ENCODE results near the gene ZNF784.
A peak's percentile ranks its signal among the peaks of the same experiment; 100 is the strongest.

The ZNF784 gene

DNA sequence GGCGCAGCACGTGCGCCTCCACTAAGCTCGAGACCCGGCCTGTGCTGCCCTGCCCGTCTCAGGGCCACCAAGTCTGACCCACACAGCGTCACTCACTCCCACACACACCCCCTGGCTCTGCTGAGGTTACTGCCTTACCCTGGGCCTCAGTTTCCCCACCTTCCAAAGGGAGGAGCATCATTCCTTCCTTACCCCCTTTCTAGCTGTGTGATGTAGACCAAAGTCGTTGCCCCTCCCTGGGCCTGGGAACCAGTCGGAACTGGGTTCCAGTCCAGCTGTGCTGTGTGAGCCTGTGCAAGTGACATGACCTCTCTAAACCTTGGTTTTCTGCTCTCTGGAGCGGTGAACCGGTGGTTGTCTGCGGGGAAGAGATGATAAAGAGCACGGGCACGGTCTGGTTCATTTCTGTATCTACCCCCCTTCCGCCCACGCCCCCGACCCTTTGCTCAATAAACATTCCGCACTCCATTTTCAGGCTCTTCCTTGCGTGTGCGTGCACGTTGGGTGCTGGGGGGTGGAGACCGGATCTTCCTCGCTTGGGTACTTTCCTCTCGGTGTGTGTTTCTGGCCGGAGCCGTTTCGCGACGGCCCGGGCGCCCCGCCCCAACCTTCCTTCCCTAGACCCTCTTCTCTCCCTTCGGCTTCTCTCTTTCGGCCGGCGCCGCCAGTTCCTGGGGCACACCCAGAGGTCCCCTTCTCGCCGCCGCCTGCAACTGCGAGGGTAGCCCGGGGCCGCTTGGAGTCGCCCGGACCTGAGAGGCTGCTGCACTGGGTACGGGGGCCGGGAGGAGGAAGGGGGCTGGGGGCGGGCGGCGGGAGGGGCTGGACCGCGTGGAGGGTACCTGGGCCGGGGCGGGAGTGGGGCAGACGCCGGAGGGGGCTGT, 18.9 kb upstream of the ZNF784 start, which contains the start of gene ZNF581:
ZNF581 (plus strand) TSS at position 647 of the 884 bp plus-strand sequence. CDS start 923 bp downstream, outside the sequence.
- 2% methylated on average over 36 of the region's 56 CpGs for WGBS
- H3K27ac ChIP-seq (ENCODE audit: low read length, poor library complexity, severe bottlenecking), result peak within 1 kb of the TSS; percentile 85

DNA sequence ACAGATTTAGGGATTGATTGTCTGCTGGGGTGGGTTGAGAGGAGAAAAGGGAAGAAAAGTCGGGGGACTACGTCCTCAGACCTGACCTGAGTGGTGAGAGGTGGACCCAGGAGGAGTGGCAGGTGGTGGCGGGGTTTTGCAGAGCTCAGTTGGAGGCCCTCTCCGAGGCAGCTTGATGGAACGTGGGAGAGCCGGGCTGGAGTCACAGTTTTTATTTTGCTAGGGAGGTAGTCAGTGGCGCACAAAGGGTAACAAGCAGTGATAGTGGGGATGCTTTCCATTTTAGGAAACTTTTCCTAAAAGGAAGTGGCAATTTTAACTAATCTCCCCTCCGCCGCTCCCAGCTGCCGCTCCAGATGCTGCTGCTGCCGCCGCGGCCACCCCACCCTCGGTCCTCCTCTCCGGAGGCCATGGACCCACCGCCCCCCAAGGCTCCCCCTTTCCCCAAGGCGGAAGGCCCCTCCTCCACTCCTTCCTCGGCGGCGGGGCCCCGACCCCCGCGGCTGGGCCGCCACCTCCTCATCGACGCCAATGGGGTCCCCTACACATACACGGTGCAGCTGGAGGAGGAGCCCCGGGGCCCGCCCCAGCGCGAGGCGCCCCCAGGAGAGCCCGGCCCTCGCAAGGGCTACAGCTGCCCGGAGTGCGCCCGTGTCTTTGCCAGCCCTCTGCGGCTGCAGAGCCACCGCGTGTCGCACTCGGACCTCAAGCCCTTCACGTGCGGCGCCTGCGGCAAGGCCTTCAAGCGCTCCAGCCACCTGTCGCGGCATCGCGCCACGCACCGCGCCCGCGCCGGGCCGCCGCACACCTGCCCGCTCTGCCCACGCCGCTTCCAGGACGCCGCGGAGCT, 18.0 kb upstream of the ZNF784 start:
- H3K4me3 ChIP-seq (ENCODE audit: insufficient read depth in 1 of 2, low read depth in 1 of 2, low read length in 2 of 2), result peak overlapping the region; percentile 82 to 94
- peak overlapping the region; percentile 94 for H3K9ac ChIP-seq (ENCODE audit: low read length)
- peak overlapping the region; percentile 67 to 75 for H2BK12ac ChIP-seq (ENCODE audit: low read length in 2 of 2)
- no peak overlapping the region for H2AFZ ChIP-seq (ENCODE audit: low read depth, low read length)
- peaks cover 37% of the 10 kb centered on the region for H3K4me1 ChIP-seq (ENCODE audit: control insufficient read depth, insufficient read depth, low read depth, low read length)
- no peak overlapping the region for H2BK15ac ChIP-seq (ENCODE audit: low read depth, poor library complexity, severe bottlenecking)
- H3K79me1 ChIP-seq (replicated peaks; ENCODE audit: low read length, poor library complexity, severe bottlenecking), result peaks cover 14% of the 10 kb centered on the region
- H3K9me3 ChIP-seq (ENCODE audit: control insufficient read depth, low read length), result no peaks in the 10 kb centered on the region
- no peaks in the 10 kb centered on the region for H3K27me3 ChIP-seq (ENCODE audit: control insufficient read depth in 1 of 2, insufficient read depth in 1 of 2, low read length in 2 of 2)
- 5% methylated on average over 61 of the region's 65 CpGs for WGBS
- peak overlapping the region in 1 of 2 experiments; percentile 97 for H3K14ac ChIP-seq (ENCODE audit: low read length in 2 of 2)
- H3K18ac ChIP-seq (ENCODE audit: low read depth in 1 of 2, low read length in 2 of 2), result peak overlapping the region; percentile 86 to 95
- H2BK120ac ChIP-seq (ENCODE audit: low read depth, low read length), result peak overlapping the region; percentile 30
- peaks cover 28% of the 10 kb centered on the region in 2 experiments for H3K36me3 ChIP-seq (ENCODE audit: control insufficient read depth in 1 of 2, insufficient read depth in 2 of 2, low read depth in 1 of 2, low read length in 2 of 2)
- H3K23ac ChIP-seq (ENCODE audit: low read length in 2 of 2), result peak overlapping the region in 1 of 2 experiments; percentile 97
- H3K27ac ChIP-seq (ENCODE audit: low read length, poor library complexity, severe bottlenecking), result peak overlapping the region; percentile 84
- peak overlapping the region; percentile 2 to 92 for H3K4ac ChIP-seq (ENCODE audit: low read depth in 1 of 2, low read length in 2 of 2)
- H4K91ac ChIP-seq (ENCODE audit: low read length), result peak overlapping the region; percentile 89
- H2BK5ac ChIP-seq (ENCODE audit: low read depth, low read length, poor library complexity, severe bottlenecking), result no peak overlapping the region
- DNase-seq, result peak; percentile 38
- peak overlapping the region; percentile 29 for H4K8ac ChIP-seq (ENCODE audit: low read length)
- peak overlapping the region; percentile 100 for H3K4me2 ChIP-seq (ENCODE audit: low read length, poor library complexity, severe bottlenecking)
- peak overlapping the region; percentile 88 for H2AK5ac ChIP-seq (ENCODE audit: low read length, severe bottlenecking)

More for the DNA sequence above, 18.9 kb upstream of the ZNF784 start, which contains the start of gene ZNF581:
- peak within 1 kb of the TSS in 1 of 2 experiments; percentile 97 for H3K14ac ChIP-seq (ENCODE audit: low read length in 2 of 2)
- peak within 1 kb of the TSS; percentile 18 for H2BK15ac ChIP-seq (ENCODE audit: low read depth, poor library complexity, severe bottlenecking)
- peak within 1 kb of the TSS; percentile 89 for H4K91ac ChIP-seq (ENCODE audit: low read length)
- peak within 1 kb of the TSS; percentile 89 for H2AK5ac ChIP-seq (ENCODE audit: low read length, severe bottlenecking)
- peaks cover 27 to 28% of the 10 kb centered on the region in 2 experiments for H3K36me3 ChIP-seq (ENCODE audit: control insufficient read depth in 1 of 2, insufficient read depth in 2 of 2, low read depth in 1 of 2, low read length in 2 of 2)
- peaks cover 36% of the 10 kb centered on the region for H3K4me1 ChIP-seq (ENCODE audit: control insufficient read depth, insufficient read depth, low read depth, low read length)
- H2AFZ ChIP-seq (ENCODE audit: low read depth, low read length), result no peak within 1 kb of the TSS
- H3K23ac ChIP-seq (ENCODE audit: low read length in 2 of 2), result peak within 1 kb of the TSS in 1 of 2 experiments; percentile 97
- peak within 1 kb of the TSS; percentile 5 to 95 for H3K4ac ChIP-seq (ENCODE audit: low read depth in 1 of 2, low read length in 2 of 2)
- peak within 1 kb of the TSS; percentile 94 for H3K9ac ChIP-seq (ENCODE audit: low read length)
- H3K4me2 ChIP-seq (ENCODE audit: low read length, poor library complexity, severe bottlenecking), result peak within 1 kb of the TSS; percentile 100
- no peaks in the 10 kb centered on the region for H3K9me3 ChIP-seq (ENCODE audit: control insufficient read depth, low read length)
- H2BK12ac ChIP-seq (ENCODE audit: low read length in 2 of 2), result peak within 1 kb of the TSS; percentile 67 to 93
- peak; percentile 88 for DNase-seq
- H3K27me3 ChIP-seq (ENCODE audit: control insufficient read depth in 1 of 2, insufficient read depth in 1 of 2, low read length in 2 of 2), result no peaks in the 10 kb centered on the region
- H4K8ac ChIP-seq (ENCODE audit: low read length), result peak within 1 kb of the TSS; percentile 61
- peak within 1 kb of the TSS; percentile 82 to 94 for H3K4me3 ChIP-seq (ENCODE audit: insufficient read depth in 1 of 2, low read depth in 1 of 2, low read length in 2 of 2)
- H2BK120ac ChIP-seq (ENCODE audit: low read depth, low read length), result peak within 1 kb of the TSS; percentile 59
- peaks cover 14% of the 10 kb centered on the region for H3K79me1 ChIP-seq (replicated peaks; ENCODE audit: low read length, poor library complexity, severe bottlenecking)
- H3K18ac ChIP-seq (ENCODE audit: low read depth in 1 of 2, low read length in 2 of 2), result peak within 1 kb of the TSS; percentile 86 to 95
- no peak within 1 kb of the TSS for H2BK5ac ChIP-seq (ENCODE audit: low read depth, low read length, poor library complexity, severe bottlenecking)

DNA sequence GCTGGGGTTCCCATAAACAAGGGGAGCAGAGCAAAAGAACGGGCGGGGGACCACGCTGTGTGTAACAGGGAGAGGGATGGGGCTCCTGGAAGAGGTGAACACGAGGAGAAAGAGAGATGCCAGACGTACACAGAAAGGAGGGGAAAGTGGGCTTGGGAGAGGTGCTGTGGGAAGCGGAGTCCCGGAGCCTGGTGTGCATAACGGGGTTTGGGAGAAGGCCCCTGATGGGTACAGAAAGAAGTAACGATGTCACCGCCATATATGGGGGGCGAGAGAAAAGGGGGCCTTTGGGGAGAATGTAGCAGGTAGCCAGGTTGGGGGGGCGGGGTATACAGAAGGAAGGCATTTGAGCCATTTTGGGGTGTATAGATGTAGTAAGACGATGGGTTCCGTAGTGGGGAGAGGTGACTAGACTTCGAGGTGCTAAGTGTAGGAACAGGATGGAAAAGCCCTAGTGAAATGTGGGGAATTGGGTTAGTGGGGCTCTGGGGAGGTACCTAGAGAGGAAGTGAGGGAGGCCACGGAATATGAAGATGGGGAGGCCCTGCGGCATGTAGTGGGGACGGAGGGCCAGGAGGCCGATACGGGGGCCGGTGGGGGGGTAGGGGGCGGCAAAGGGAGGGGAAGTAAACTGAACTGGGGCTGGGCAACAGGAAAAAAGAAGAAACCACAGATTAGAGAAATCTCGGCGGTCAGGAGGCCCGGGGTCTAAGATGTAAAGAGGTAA, 17.2 kb upstream of the ZNF784 start:
- H3K4ac ChIP-seq (ENCODE audit: low read depth in 1 of 2, low read length in 2 of 2), result peak overlapping the region; percentile 57 to 92
- no peak overlapping the region for H3K23ac ChIP-seq (ENCODE audit: low read length in 2 of 2)
- no peaks in the 10 kb centered on the region for H3K9me3 ChIP-seq (ENCODE audit: control insufficient read depth, low read length)
- H3K14ac ChIP-seq (ENCODE audit: low read length in 2 of 2), result peak overlapping the region in 1 of 2 experiments; percentile 57
- H3K27me3 ChIP-seq (ENCODE audit: control insufficient read depth in 1 of 2, insufficient read depth in 1 of 2, low read length in 2 of 2), result no peaks in the 10 kb centered on the region
- peak; percentile 60 for DNase-seq
- H2BK120ac ChIP-seq (ENCODE audit: low read depth, low read length), result peak overlapping the region; percentile 94
- peaks cover 10% of the 10 kb centered on the region for H3K79me1 ChIP-seq (replicated peaks; ENCODE audit: low read length, poor library complexity, severe bottlenecking)
- H3K4me2 ChIP-seq (ENCODE audit: low read length, poor library complexity, severe bottlenecking), result peak overlapping the region; percentile 100
- H2BK5ac ChIP-seq (ENCODE audit: low read depth, low read length, poor library complexity, severe bottlenecking), result no peak overlapping the region
- H2AK5ac ChIP-seq (ENCODE audit: low read length, severe bottlenecking), result peak overlapping the region; percentile 88
- H3K4me1 ChIP-seq (ENCODE audit: control insufficient read depth, insufficient read depth, low read depth, low read length), result peaks cover 40% of the 10 kb centered on the region
- H2BK12ac ChIP-seq (ENCODE audit: low read length in 2 of 2), result peak overlapping the region; percentile 28 to 35
- H2BK15ac ChIP-seq (ENCODE audit: low read depth, poor library complexity, severe bottlenecking), result peak overlapping the region; percentile 74
- H3K4me3 ChIP-seq (ENCODE audit: insufficient read depth in 1 of 2, low read depth in 1 of 2, low read length in 2 of 2), result peak overlapping the region; percentile 82 to 94
- H3K36me3 ChIP-seq (ENCODE audit: control insufficient read depth in 1 of 2, insufficient read depth in 2 of 2, low read depth in 1 of 2, low read length in 2 of 2), result peaks cover 25 to 28% of the 10 kb centered on the region in 2 experiments
- H4K91ac ChIP-seq (ENCODE audit: low read length), result peak overlapping the region; percentile 18
- peak overlapping the region; percentile 91 for H3K27ac ChIP-seq (ENCODE audit: low read length, poor library complexity, severe bottlenecking)
- peak overlapping the region; percentile 90 for H4K8ac ChIP-seq (ENCODE audit: low read length)
- WGBS, result 2% methylated on average over 25 of the region's 25 CpGs
- H3K9ac ChIP-seq (ENCODE audit: low read length), result peak overlapping the region; percentile 94
- no peak overlapping the region for H2AFZ ChIP-seq (ENCODE audit: low read depth, low read length)
- H3K18ac ChIP-seq (ENCODE audit: low read depth in 1 of 2, low read length in 2 of 2), result peak overlapping the region; percentile 84 to 93

All from mesenchymal stem cell (in vitro differentiated cells and primary cell).